Measurements from ENCODE around the gene ARMH4.

The ARMH4 gene

DNA sequence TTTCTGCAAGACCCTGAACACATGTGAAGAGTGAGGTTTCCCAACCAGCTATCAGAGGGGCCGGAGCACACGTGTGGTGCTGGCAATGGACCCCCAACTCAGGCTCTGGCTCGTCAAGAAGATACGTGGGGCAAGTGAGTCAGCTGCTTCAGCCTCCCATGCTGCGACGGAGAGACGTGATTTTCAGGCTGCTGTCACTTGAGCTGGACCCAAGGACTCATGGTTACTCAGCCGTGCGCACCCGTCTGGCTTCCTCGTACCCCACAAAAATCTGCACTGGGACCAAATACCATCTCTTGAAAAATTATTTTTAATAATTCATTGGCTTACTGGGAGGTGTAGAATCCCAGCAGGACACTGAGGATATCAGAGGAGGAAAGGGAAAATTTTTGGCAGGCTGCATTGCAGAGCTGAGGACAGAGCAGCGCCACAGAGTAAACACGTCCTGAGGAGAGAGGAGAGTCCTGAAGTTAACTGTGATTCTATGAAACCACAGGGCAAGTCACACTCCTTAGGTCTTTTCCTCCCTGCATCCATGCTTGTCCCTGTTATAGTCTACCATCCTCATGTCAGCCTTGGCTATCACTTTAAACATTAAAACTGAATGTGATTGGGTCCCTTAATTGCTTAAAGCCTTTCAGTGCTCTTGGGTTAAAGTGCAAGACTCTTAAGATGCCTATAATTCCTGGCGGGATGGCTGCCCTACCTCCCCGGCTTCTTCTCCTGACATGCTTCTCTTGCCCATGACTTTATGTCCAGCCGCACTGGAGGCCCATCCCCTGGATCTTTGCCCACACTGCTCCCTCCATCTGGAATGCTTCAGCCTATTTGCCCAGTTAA is 190.8 kb downstream of the ARMH4 start:
- DNase-seq = no peak
- ATAC-seq = no peak

DNA sequence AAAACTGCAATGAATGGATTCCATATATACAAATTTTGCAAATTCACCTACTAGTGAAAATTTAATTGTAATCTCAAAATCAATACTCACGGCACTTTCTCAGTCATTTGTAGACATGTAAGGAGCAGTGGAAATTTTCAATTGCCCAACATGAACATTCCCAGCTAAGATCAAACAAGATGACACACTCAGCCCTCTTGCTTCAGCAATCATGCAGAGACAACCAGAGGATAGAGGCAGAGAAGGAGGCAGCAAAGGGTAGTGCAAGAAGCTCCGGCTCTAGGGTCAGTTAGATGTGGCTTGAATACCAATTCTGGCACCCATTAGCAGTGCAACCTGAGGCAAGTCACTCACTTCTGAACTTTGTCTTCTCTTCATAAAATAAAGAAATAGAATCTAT is 194.6 kb downstream of the ARMH4 start:
- no peak for ATAC-seq
- DNase-seq = no peak
